Esophagus squamous epithelium (tissue), 5 donors: ENCODE measurements around the gene CEL. TPM values are rescaled to one million over a fixed set of nuclear protein-coding genes. Genes with fewer than 3 reads are reported as not detected.

Experiments used
- DNase-seq: peaks from one replicate; lab custom pipeline; 2025; lab: John Stamatoyannopoulos, UW
- H3K27ac ChIP-seq, 4 donors: fragments of 200-600 bp; sonication (generic); one replicate each; pipeline ENCODE4 v1.5.1; 2016 to 2019; ENCODE audit warnings: mild to moderate bottlenecking in 1 of 4
- H3K27me3 ChIP-seq, 4 donors: fragments of 200-600 bp; sonication (generic); 1 replicate in 3 of 4; 2 replicates in 1 of 4; pipeline versions ENCODE4 v1.5.1 to v1.6.0; 2017 to 2021; ENCODE audit warnings: antibody characterized with exemption in 1 of 4
- H3K36me3 ChIP-seq, 3 donors: fragments of 200-600 bp; sonication (generic); one replicate each; pipeline ENCODE4 v1.5.1; 2016 to 2019
- H3K4me1 ChIP-seq, 3 donors: fragments of 200-600 bp; sonication (generic); one replicate each; pipeline ENCODE4 v1.5.1; 2017 to 2019
- H3K4me3 ChIP-seq, 4 donors: fragments of 200-600 bp; sonication (generic); 1 replicate in 3 of 4; 2 replicates in 1 of 4; pipeline ENCODE4 v1.5.1; 2016 to 2019; ENCODE audit warnings: mild to moderate bottlenecking in 2 of 4, moderate library complexity in 1 of 4
- H3K9me3 ChIP-seq, 3 donors: fragments of 200-600 bp; sonication (generic); one replicate each; pipeline ENCODE4 v1.5.1; 2016 to 2019
- CTCF ChIP-seq, 6 experiments: fragments of 450-650 bp in 4 of 6; fragments of 200-600 bp in 2 of 6; sonication (generic) in 2 of 6; IDR thresholded peaks; one replicate each; pipeline ENCODE4 v1.5.1; 2016 to 2019; ENCODE audit warnings: antibody characterized with exemption in 6 of 6, mild to moderate bottlenecking in 4 of 6, moderate library complexity in 4 of 6
- POLR2A ChIP-seq, 4 donors: fragments of 450-650 bp; IDR thresholded peaks; one replicate each; pipeline ENCODE4 v1.6.1; 2017; ENCODE audit warnings: antibody characterized with exemption in 4 of 4, mild to moderate bottlenecking in 4 of 4, moderate library complexity in 3 of 4
- WGBS, 2 donors: methylation state at CpG; one replicate each; pipeline ENCODE4 v1.1.5; 2018; 5-methylcytosine and 5-hydroxymethylcytosine counted together
- intact Hi-C: fragments of 100-400 bp; cut with DNase I; formaldehyde crosslinking; loops from one replicate; pipeline ENCODE4 v1.15.0; 2022
- total RNA-seq, 4 donors: library from RNA; depleted of rRNA; stranded (reverse); fragments of >200 nt; gene quantifications; one replicate each; pipeline ENCODE4 v1.1.0, GENCODE V29; 2016
- donor health status: DM: yes; HTN: yes; CAD: no.

CEL gene
- total RNA-seq, 4 donors from 2014 or later, result 1.9 to 7.6 (median 3.5) TPM

DNA sequence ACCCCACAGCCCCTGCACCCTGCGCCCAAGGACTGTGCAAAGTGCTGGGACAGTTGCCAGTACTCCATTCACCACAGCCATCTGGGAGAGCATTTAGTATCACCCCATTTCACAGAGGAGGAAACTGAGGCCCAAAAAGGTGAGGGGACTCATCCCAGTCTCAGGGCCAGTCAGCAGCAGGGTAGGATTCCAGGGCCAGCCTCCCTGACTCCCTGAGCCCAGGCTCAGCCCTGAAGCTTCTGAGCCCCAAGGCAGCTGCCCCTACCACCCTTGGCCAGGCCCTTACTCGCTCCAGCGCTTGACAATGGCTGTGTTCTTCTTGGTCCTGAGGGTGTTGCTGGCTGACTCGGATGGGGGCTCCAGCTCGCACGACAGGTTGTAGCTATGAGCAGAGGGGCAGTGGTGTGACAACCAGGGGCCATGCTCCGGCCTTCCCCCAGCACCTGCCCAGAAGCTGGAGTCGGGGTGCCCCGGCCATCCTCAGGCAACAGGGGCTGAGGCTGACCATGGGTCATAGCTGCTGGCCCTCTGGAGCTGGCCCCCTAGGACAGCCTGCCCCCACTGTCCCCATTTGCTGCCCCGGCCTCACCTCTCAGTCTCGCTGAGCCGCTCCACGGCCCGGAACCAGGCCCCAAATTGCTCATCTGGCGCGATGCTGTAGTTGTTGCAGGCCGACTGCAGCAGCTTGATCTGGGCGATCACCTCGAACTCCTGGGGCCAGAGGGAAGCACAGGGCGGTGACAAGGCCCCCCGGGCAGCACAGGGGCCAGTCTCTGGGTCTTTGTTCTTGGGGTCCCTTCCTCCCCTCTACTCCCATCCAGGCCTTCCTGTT, 40.6 kb downstream of the CEL start:
- Histone ChIP-seq H3K27me3 (no peaks in the 10 kb centered on the region), H3K9me3 (no peaks in the 10 kb centered on the region), H3K36me3 (peaks cover 72 to 100% (median 89%) of the 10 kb centered on the region in 3 donors), H3K27ac (peak overlapping the region in 1 of 4 donors; percentile 70), H3K4me1 (peaks cover 0 to 13% (median 5%) of the 10 kb centered on the region in 3 donors), H3K4me3 (no peak overlapping the region)
- TF ChIP-seq CTCF (IDR thresholded peaks at IDR 0.05), result no peak
- no peak for TF ChIP-seq POLR2A (IDR thresholded peaks at IDR 0.05)
- 90 to 100% methylated on average over 2 of the region's 21 CpGs for WGBS, 2 donors
- no peak for DNase-seq
- intact Hi-C loops, result loop anchor here (2.0 kb wide), 1 partner anchor 42 kb away; no protein-coding TSS in a partner anchor

GRCh38 chr9:133103183-133103986, 41.6 kb downstream of the CEL start:
- no peak for TF ChIP-seq POLR2A (IDR thresholded peaks at IDR 0.05)
- TF ChIP-seq CTCF (IDR thresholded peaks at IDR 0.05), result peak; percentile 89 to 100 (median 96)
- no peaks in the 10 kb centered on the region for H3K9me3 ChIP-seq
- DNase-seq, result no peak
- peaks cover 75 to 100% (median 89%) of the 10 kb centered on the region in 3 donors for H3K36me3 ChIP-seq
- no peaks in the 10 kb centered on the region for H3K27me3 ChIP-seq
- no peak overlapping the region for H3K4me3 ChIP-seq
- peaks cover 0 to 13% (median 5%) of the 10 kb centered on the region in 3 donors for H3K4me1 ChIP-seq
- intact Hi-C loops, result loop anchor here (2.0 kb wide), 1 partner anchor 41 kb away; no protein-coding TSS in a partner anchor
- 0 to 80% methylated on average over 1 of the region's 14 CpGs for WGBS, 2 donors
- peak overlapping the region; percentile 3 to 74 (median 54) for H3K27ac ChIP-seq

GRCh38 chr9:133103987-133104505, 42.3 kb downstream of the CEL start:
- 75% methylated on average over 9 of the region's 12 CpGs; no CpG with 5 or more reads in 1 of the 2 donors for WGBS, 2 donors
- H3K9me3 ChIP-seq, result no peaks in the 10 kb centered on the region
- no peak for DNase-seq

DNA sequence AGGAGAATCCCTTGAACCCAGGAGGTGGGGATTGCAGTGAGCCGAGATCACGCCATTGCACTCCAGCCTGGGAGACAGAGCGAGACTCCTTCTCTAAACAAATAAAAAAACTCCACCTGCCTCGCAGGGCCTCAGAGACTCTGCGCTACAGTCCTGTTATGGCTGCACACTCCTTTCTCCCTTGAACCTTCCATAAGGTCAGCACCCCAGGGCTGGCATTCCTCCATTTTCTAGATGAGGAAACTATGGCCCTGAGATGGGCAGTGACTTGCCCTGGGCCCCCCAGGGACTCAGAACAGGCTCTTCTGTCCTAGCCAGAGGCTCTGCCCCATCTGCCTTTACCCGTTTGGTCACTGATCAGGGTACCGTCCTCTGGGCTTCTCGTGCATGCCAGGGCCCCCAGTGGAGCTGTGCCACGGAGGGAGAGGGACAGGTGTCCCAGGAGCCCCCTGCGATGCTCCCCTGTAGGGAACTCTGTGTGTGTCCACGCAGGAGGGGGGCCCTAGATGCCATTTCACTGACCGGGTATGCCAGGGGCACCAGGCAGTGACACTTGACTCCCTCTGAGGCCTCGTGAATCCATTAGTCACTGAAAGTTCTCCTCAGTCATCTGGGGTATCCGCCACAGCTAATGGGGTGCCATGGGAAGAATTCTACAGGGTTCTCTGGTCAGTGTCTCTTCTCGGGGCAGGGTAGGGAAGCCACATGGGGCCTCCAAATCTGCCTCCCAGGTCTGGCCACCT, 43.1 kb downstream of the CEL start:
- 90% methylated on average over 6 of the region's 15 CpGs; no CpG with 5 or more reads in 1 of the 2 donors for WGBS, 2 donors
- H3K4me3 ChIP-seq, result no peak overlapping the region
- TF ChIP-seq POLR2A (IDR thresholded peaks at IDR 0.05) (no peak), CTCF (IDR thresholded peaks at IDR 0.05) (no peak)
- DNase-seq, result no peak
- intact Hi-C loops, result no loop called here
- peaks cover 77 to 100% (median 90%) of the 10 kb centered on the region in 3 donors for H3K36me3 ChIP-seq
- H3K9me3 ChIP-seq, result no peaks in the 10 kb centered on the region
- no peak overlapping the region for H3K27ac ChIP-seq
- H3K4me1 ChIP-seq, result peaks cover 0 to 13% (median 5%) of the 10 kb centered on the region in 3 donors
- no peaks in the 10 kb centered on the region for H3K27me3 ChIP-seq

More at GRCh38 chr9:133103987-133104505, 42.3 kb downstream of the CEL start:
- TF ChIP-seq POLR2A (IDR thresholded peaks at IDR 0.05) (no peak), CTCF (IDR thresholded peaks at IDR 0.05) (no peak)
- intact Hi-C loops, result loop anchor here (2.0 kb wide), 1 partner anchor 41 kb away; no protein-coding TSS in a partner anchor
- Histone ChIP-seq H3K4me3 (no peak overlapping the region), H3K27ac (peak overlapping the region in 3 of 4 donors; percentile 37 to 74 (median 70)), H3K27me3 (no peaks in the 10 kb centered on the region), H3K4me1 (peaks cover 0 to 13% (median 5%) of the 10 kb centered on the region in 3 donors), H3K36me3 (peaks cover 75 to 100% (median 89%) of the 10 kb centered on the region in 3 donors)
